ENCODE data around the gene CD300A. TPM values are rescaled to one million over a fixed set of nuclear protein-coding genes. Genes with fewer than 3 reads are reported as not detected.

Gene CD300A
- total RNA-seq, 2 donors from 2014 or later = 0.46 to 4.0 TPM

DNA sequence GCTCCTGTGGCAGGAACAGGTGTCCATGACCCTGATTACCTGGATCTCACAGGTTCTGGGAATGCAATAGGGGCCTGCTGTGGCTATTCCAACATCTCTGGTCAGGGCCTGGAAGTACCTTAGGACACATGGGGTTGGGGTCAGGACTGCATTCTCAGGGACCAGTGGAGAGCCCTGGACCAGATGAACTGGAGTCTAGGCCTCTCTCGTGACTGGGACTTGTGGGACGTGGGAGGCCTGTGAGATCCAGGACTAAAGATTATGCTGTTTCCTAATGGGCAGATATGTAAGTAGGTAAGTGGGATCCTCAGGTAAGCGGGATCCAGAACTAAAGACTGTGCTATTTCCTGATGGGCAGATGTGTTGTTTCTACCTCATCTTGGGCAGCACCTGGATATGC, 16.2 kb upstream of the CD300A start:
- Mint-ChIP-seq H3K27ac (no peak overlapping the region), H3K9me3 (no peaks in the 10 kb centered on the region), H3K36me3 (no peaks in the 10 kb centered on the region)
- ATAC-seq (no peak), DNase-seq (ENCODE audit: low spot score in 2 of 2) (no peak)

DNA sequence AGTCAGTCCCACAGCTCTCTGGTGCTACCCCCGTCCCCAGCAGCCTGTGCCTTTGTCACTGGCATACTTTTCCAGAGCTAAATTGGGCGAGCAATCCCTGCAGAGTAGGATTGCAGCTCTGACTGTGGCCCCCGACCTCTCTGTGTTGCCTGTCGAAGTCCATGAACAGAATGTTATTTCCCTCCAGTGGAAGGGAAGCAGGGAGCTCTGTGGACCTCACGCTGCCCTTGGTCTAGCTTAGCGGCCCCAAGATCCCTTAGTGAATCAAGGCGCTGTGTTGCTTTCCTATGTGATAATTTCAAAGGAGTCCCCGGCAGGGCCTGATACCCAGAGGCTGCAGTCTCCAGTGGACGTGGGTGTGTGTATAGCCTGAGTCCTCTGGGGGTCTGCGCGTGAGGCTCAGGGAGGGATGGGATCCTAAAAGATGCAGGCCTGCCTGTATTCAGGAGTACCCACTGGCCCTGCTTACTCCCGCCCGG, 15.5 kb upstream of the CD300A start:
- Mint-ChIP-seq H3K36me3 (no peaks in the 10 kb centered on the region), H3K9me3 (no peaks in the 10 kb centered on the region), H3K27ac (no peak overlapping the region)
- ATAC-seq (no peak), DNase-seq (ENCODE audit: low spot score in 2 of 2) (no peak)

DNA sequence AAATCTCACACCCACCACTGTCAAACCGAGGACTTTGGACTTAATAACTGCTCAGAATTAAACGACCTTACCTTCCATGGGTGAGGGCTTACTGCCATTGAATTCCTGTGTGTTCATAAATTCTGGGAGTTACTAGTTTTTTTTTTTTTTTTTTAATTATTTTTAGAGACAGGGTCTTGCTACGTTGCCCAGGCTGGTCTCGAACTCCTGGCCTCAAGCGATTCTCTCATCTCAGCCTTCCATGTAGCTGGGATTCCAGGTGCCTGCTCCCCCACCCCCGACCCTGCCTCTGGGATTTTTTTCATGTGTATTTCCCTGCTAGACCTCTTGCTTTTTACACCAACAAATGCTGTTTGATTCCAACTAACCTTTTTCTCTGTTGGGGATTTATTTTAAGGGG, 14.9 kb upstream of the CD300A start:
- no peaks in the 10 kb centered on the region for H3K9me3 Mint-ChIP-seq
- H3K27ac Mint-ChIP-seq = no peak overlapping the region
- no peak for ATAC-seq
- H3K36me3 Mint-ChIP-seq = no peaks in the 10 kb centered on the region
- DNase-seq (ENCODE audit: low spot score in 2 of 2) = no peak

DNA sequence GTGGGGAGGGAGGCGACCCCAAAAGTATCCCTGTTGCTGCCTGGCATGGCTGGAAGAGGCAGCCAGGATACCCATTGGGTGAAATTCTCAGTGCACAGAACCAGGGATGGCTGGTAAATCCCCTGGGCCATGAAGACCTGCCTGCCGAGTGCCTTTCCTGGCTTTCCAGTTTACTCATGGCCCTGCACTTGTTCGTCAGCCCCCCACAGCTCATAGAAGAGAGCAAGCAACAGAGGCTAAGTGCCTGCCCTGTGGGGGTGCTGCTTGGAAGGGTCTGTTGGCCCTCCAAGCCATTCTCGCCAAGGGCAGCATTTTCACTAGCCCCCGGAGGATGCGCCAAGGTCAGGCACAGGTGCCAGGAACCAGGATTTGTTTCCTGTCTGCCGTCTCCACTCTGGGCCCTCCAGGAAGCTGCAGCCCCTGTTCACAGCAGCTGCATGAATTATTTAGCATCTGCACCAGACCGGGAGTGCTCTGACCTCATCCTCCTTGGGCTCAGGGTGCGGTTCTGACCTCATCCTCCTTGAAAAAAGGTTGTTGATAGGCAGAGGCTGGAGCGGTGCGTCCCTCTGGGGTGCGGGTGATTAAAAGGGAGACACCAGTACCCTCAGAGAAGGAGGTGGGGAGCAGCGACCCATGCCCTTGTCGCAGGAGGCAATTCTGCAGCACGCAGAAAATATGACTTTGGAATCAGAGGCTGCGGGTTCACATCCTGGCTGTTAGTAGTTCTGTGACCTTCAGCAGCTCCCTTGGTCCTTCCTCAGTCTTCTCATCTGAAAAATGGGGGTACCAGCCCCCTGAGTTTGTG, 14.2 kb upstream of the CD300A start:
- H3K27ac Mint-ChIP-seq = no peak overlapping the region
- DNase-seq (ENCODE audit: low spot score in 2 of 2) (no peak), ATAC-seq (no peak)
- no peaks in the 10 kb centered on the region for H3K9me3 Mint-ChIP-seq
- H3K36me3 Mint-ChIP-seq = no peaks in the 10 kb centered on the region

DNA sequence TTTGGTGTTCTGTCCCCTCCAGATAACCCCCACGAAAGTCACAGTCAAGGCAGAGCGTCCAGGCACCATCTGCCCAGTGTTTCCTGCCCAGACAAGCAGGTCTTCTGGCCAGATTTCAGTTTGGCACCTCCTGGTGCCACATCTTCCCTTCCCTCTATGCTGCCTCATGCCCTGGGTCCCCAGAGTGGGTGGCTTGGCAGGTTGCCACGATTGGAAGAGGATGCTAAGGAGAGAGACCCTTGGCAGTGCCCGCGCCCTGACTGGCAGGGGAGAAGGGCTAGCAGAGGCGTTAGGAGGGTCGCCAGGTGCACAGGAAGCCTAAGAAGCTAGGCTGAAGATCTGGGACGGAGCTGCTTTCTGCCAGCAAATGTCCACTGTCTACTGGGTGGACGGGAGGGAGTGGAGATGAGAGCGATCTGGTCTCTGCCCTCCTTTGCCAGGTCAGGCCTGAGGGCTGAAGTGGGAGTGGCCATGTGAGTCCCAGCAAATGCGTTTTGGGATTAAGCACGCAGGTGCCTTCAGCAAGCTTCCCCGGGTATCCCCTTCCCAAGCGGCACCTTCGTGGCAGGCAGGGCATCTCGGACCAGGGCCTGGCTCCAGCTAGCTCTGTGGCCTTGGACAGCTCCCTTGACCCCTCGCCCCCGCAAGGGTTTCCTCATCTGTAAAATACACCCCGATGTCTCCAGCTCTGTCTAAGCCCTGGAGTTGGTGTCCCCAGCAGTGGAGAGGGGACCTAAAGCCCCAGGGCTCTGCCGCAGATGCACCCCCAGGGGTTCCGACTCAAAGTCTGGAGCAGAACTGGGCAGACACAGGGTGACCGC, 13.4 kb upstream of the CD300A start:
- no peak for DNase-seq (ENCODE audit: low spot score in 2 of 2)
- no peak for ATAC-seq
- H3K9me3 Mint-ChIP-seq = no peaks in the 10 kb centered on the region
- no peak overlapping the region for H3K27ac Mint-ChIP-seq
- H3K36me3 Mint-ChIP-seq = no peaks in the 10 kb centered on the region

DNA sequence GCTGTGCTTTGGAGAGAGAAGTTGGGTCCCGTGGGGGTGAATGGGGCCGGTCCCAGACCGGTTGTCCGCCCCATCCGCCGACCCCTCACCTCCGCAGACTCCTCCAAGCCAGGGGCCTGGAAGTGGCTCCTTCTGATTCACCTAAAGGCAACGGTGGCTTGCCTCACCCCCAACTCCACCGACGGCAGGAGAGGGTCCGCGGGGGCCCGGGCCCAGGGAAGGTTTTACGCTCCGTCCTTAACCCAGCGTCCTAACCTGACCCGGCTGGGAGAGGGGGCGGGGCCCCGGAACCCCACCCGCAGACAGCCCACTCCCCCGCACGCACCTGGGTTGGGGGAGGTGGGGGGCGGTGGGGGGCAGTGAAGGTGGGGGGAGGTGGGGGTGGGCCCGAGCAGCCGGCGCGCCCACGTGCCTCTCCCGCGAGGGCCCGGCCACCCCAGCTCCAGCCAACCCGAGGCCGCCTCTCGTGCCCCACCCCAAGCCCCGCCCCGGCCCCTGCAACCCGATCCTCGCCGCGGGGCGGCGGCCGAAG, 12.7 kb upstream of the CD300A start:
- no peak for DNase-seq (ENCODE audit: low spot score in 2 of 2)

DNA sequence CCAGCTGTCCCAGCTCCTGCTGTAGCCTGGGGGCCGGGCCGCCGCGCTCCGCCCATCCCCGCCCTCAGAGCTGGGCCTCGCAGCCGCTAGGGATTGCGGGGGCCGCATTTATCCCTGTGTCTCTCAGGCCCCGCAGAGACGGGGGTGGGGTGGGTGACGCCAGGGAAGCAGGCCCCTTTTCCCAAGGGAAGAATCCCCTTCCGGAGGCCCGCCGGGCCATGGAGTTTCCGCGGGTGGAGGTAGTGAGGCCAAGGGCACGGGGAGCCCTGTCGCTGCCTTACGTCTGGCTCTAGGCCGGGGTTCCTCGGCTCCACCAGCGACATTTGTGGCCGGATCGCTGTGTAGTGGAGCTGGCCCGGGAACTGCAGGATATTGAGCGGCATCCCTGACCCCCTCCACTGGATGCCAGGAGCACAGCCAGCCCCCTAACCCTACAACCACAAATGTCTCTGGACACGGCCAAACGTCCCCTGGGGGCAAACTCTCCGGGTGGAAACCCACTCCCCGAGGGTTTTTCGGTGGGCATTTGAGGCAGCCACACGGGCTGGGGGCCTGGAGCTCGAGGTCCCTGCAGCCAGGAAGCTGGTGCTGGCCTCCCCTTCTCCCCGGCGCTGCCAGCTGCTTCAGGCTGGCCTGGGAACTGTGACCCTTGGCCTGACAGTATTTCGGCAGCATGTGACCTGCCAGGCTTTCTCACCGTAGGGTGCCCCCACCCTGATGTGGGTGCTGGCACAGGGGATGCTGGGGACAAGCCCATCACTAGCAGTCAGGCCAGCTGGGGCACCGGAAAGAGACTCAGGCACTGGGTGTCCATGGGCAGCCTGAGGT, 12.0 kb upstream of the CD300A start:
- peak; percentile 29 to 97 for ATAC-seq
- Mint-ChIP-seq H3K9me3 (no peaks in the 10 kb centered on the region), H3K36me3 (no peaks in the 10 kb centered on the region), H3K27ac (no peak overlapping the region)
- DNase-seq (ENCODE audit: low spot score in 2 of 2) = peak in 1 of 2 donors; percentile 79

More for the DNA sequence above, 12.7 kb upstream of the CD300A start:
- Mint-ChIP-seq H3K9me3 (no peaks in the 10 kb centered on the region), H3K36me3 (no peaks in the 10 kb centered on the region), H3K27ac (no peak overlapping the region)
- ATAC-seq = peak in 1 of 2 donors; percentile 98

DNA sequence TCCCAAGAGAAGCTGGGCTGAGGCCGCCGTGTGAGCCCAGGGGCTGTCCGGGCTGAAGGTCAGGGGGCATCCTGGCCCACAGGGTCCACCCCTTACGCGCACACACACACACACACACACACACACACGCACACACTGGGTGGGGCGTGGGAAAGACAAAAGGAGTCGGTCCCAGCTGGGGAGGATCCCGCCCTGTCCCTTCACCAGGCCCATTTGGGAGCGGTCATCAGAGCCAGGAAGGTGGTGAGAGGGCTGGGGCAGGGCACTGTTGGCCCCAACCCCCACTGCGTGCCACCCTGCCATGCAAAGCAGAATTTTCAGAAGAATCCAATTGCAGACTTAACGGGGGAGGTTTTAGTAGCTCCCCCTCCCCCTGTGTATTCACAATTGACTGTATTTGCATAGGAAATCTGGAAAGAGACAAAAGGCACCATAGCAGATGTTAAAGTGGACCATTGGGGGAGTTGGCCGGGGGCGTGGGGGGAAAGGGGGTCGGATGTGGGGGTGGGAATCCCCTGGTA, 11.3 kb upstream of the CD300A start:
- no peak for ATAC-seq
- no peak for DNase-seq (ENCODE audit: low spot score in 2 of 2)
- no peaks in the 10 kb centered on the region for H3K9me3 Mint-ChIP-seq
- H3K27ac Mint-ChIP-seq = no peak overlapping the region
- H3K36me3 Mint-ChIP-seq = no peaks in the 10 kb centered on the region

DNA sequence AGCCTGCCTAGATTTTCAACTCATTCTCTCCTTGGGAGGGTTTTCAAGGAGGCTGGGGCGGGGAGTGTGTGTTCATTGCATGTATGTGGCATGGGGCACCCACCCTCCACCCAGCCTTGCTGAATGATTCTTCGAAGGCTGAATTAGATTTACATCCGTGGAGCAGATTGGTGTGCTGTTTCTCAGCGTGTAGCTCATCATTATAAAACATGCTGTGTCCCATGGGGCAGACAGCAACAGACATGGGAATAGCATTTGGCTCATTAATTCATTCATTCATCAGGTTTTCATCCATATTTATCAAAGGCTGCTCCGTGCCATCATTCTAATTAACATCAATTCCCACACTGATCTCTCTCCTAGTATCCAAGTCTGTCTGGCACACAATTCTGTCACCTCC, 10.6 kb upstream of the CD300A start:
- Mint-ChIP-seq H3K36me3 (no peaks in the 10 kb centered on the region), H3K9me3 (no peaks in the 10 kb centered on the region), H3K27ac (no peak overlapping the region)
- DNase-seq (ENCODE audit: low spot score in 2 of 2) (no peak), ATAC-seq (no peak)

DNA sequence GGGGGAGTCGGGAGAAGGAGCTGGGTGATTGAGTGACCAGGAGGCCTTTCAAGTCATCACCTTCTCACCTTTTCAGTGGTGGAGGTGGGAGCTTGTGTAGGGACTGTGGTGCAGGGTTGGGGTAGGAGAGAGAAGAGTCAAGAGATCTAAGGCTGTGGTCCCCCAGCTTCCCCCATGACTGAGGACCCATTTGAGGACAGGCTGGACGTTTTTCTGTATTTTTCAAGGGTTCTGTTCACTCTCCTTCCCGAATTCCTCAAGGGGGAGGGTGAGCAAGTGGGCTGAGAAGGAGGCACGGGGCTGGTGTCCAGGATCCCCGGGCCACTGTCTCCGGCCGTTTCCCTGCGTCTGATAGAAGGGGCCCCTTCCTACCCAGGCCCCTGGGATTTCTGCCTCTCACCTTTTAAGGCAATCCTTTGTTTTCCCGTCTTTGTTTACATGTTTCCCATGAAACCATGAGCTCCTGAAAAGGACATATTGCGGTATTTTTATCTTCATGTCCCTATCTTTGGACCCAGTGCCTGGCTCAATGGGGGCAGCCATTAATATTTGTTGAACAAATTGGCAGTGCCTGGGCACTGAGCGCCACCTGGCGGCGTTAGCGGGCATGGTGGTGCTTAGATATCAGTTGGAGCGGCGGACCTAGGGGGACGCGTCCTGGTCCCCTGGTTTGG, 9.2 kb upstream of the CD300A start:
- Mint-ChIP-seq H3K9me3 (no peaks in the 10 kb centered on the region), H3K27ac (peak overlapping the region in 1 of 2 donors; percentile 60), H3K36me3 (no peaks in the 10 kb centered on the region)
- DNase-seq (ENCODE audit: low spot score in 2 of 2) = peak; percentile 68 to 81
- ATAC-seq = peak; percentile 18 to 42

DNA sequence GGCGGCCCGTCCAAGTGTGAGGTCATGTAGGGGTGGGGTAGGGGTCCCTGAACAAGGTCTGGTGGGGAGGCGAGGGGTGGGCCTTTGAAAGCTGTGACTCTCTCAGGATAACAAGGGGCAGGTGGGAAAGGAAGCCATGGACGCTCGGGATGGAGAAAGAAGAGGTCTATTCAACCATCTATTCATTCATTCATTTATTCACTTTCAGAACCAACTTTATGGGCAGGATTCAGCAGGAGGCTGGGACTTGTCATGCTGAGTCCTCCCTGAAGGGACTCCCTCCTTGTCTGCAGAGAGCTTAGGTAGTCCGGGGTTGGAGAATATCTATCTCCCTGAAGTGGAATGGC, 8.6 kb upstream of the CD300A start:
- no peak for DNase-seq (ENCODE audit: low spot score in 2 of 2)

DNA sequence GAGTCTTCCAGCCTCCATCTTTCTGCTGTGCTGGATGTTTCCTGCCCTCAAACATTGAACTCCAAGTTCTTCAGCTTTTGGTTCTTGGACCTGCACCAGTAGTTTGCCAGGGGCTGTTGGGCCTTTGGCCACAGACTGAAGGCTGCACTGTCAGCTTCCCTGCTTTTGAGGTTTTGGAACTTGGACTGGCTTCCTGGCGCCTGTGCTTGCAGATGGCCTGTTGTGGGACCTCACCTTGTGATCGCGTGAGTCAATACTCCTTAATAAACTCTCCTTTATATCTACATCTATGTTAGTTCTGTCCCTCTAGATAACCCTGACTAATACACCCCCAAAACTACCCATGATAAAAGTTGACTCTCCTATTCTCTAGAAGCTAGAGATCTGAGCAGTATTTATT, 7.6 kb upstream of the CD300A start:
- Mint-ChIP-seq H3K36me3 (no peaks in the 10 kb centered on the region), H3K9me3 (peaks cover 0 to 4% of the 10 kb centered on the region in 2 donors), H3K27ac (no peak overlapping the region)
- no peak for DNase-seq (ENCODE audit: low spot score in 2 of 2)
- ATAC-seq = no peak

More for the DNA sequence above, 8.6 kb upstream of the CD300A start:
- H3K27ac Mint-ChIP-seq = no peak overlapping the region
- no peak for ATAC-seq
- H3K36me3 Mint-ChIP-seq = no peaks in the 10 kb centered on the region
- H3K9me3 Mint-ChIP-seq = no peaks in the 10 kb centered on the region

DNA sequence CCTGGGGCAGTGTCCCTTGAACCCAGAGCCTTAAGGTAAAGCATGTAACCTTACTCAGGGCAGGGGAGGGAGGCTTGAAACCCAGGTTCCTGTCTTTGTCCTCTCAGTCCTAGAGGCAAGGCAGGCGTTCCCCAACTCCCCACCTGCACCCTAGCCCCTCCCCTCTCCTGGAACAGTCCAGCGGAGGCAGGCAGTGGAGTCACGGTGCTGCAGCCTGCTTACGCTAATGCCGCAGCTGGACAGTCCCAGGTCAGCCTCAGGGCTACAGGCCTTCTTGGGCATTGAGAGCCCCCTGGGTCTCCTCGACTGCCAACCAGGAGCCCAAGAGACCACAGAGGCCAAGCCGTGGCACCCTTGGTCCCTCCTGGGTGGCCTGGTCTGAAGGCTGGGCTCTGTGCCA, 6.8 kb upstream of the CD300A start:
- DNase-seq (ENCODE audit: low spot score in 2 of 2) (no peak), ATAC-seq (no peak)
- Mint-ChIP-seq H3K27ac (no peak overlapping the region), H3K36me3 (no peaks in the 10 kb centered on the region), H3K9me3 (peaks cover 0 to 4% of the 10 kb centered on the region in 2 donors)

DNA sequence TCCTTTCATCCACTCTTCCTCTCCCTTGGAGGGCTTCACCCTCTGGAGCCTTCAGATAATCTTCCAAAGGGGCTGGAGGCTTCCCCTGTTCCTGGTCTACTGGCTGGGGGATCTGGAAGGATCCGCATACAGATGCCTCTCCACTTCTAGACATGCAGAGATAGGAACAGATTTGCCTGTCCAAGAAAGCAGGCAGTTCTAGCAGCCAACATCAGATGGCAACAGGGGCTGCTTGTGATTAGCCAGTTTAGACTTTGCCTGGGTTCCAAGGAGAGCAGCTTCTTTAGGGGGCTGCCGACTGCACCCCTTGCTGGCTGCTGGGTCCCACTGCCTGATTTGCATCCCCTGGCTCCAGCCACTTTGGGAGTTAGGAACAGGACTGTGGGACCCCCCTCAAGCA, 6.2 kb upstream of the CD300A start:
- no peak for ATAC-seq
- DNase-seq (ENCODE audit: low spot score in 2 of 2) = no peak
- Mint-ChIP-seq H3K9me3 (peaks cover 0 to 4% of the 10 kb centered on the region in 2 donors), H3K27ac (no peak overlapping the region), H3K36me3 (no peaks in the 10 kb centered on the region)

DNA sequence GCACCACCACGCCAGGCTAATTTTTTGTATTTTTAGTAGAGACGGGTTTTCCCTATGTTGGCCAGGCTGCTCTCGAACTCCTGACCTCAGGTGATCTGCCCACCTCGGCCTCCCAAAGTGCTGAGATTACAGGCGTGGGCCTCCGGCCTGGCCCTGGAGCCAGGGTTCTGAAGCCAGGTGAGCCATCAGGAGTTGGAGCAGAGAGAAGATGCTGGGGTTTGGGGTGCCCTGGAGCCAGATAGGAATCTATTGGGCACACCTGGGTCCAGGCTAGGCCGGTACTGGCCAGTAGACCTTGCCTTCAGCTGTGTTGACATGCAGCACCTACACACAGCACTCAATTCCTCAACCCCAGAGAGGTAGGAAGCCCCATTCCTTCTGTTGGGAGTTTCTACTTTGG, 5.4 kb upstream of the CD300A start:
- no peak for ATAC-seq
- DNase-seq (ENCODE audit: low spot score in 2 of 2) = no peak
- Mint-ChIP-seq H3K9me3 (peaks cover 0 to 4% of the 10 kb centered on the region in 2 donors), H3K36me3 (no peaks in the 10 kb centered on the region), H3K27ac (peak overlapping the region in 1 of 2 donors; percentile 9)

DNA sequence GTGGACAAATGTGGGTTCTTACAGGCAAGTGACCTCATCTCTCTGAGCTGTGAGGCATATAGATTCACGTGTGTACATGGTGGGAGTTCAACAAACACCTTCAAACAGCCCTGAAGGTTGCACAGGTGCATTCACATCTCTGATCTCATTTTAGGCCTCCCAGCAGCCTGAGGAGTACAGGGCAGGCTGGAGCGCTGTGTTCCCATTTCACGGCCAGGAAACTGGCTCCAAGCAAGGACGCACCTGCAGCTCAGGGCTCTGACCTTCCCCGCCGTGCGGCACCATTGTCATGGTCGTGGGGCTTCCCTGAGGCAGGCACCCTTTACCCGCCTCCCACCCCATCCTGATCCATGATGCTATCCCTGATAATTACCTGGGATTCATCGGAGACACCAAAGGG, 4.8 kb upstream of the CD300A start:
- Mint-ChIP-seq H3K36me3 (no peaks in the 10 kb centered on the region), H3K9me3 (peaks cover 0 to 4% of the 10 kb centered on the region in 2 donors), H3K27ac (peak overlapping the region in 1 of 2 donors; percentile 9)
- no peak for ATAC-seq
- no peak for DNase-seq (ENCODE audit: low spot score in 2 of 2)
